IPS-15b (cell line): ENCODE data around the gene PCGF3.
A peak's percentile ranks its signal among the peaks of the same experiment; 100 is the strongest.

ENCODE experiments used
- H3K27me3 ChIP-seq: one replicate; pipeline ENCODE4 v1.6.1; 2013; ENCODE audit warnings: low read length; ENCODE audit not compliant: control insufficient read depth, insufficient read depth
- H3K36me3 ChIP-seq: one replicate; pipeline ENCODE4 v1.6.1; 2013; ENCODE audit warnings: low read length; ENCODE audit not compliant: control insufficient read depth, insufficient read depth
- H3K4me1 ChIP-seq: one replicate; pipeline ENCODE4 v1.6.1; 2013; ENCODE audit warnings: mild to moderate bottlenecking, low read length; ENCODE audit not compliant: control insufficient read depth, insufficient read depth
- H3K4me3 ChIP-seq: one replicate; pipeline ENCODE4 v1.5.1; 2013; ENCODE audit warnings: low read depth, low read length
- H3K9ac ChIP-seq: one replicate; pipeline ENCODE4 v1.6.1; 2013; ENCODE audit warnings: low read depth, mild to moderate bottlenecking, low read length
- H3K9me3 ChIP-seq: one replicate; pipeline ENCODE4 v1.6.1; 2013; ENCODE audit warnings: mild to moderate bottlenecking, low read length; ENCODE audit not compliant: control insufficient read depth, insufficient read depth

The PCGF3 gene

GRCh38 chr4:673349-674091, 32.1 kb upstream of the PCGF3 start:
- peak overlapping the region; percentile 92 for H3K4me3 ChIP-seq
- H3K9me3 ChIP-seq = no peaks in the 10 kb centered on the region
- no peaks in the 10 kb centered on the region for H3K27me3 ChIP-seq
- peaks cover 26% of the 10 kb centered on the region for H3K36me3 ChIP-seq
- peaks cover 4% of the 10 kb centered on the region for H3K4me1 ChIP-seq
- peak overlapping the region; percentile 95 for H3K9ac ChIP-seq

- Histone ChIP-seq H3K4me3 (peak within 1 kb of the TSS; percentile 92), H3K9ac (peak within 1 kb of the TSS; percentile 95), H3K27me3 (no peaks in the 10 kb centered on the region), H3K9me3 (no peaks in the 10 kb centered on the region), H3K36me3 (peaks cover 26% of the 10 kb centered on the region), H3K4me1 (peaks cover 4% of the 10 kb centered on the region)
Observed at GRCh38 chr4:674172-675035, 31.2 kb upstream of the PCGF3 start, which contains the start of the genes ATP5ME and MYL5. TSS of gene ATP5ME (minus strand) at chr4:674276. CDS start at chr4:674247, 29 bp downstream. TSS of gene MYL5 (plus strand) at chr4:674542. CDS start at chr4:678027, 3,485 bp downstream.

GRCh38 chr4:675036-675882, 30.4 kb upstream of the PCGF3 start:
- Histone ChIP-seq H3K9ac (peak overlapping the region; percentile 88), H3K4me3 (peak overlapping the region; percentile 85), H3K36me3 (peaks cover 26% of the 10 kb centered on the region), H3K4me1 (peaks cover 4% of the 10 kb centered on the region), H3K27me3 (no peaks in the 10 kb centered on the region), H3K9me3 (no peaks in the 10 kb centered on the region)

DNA sequence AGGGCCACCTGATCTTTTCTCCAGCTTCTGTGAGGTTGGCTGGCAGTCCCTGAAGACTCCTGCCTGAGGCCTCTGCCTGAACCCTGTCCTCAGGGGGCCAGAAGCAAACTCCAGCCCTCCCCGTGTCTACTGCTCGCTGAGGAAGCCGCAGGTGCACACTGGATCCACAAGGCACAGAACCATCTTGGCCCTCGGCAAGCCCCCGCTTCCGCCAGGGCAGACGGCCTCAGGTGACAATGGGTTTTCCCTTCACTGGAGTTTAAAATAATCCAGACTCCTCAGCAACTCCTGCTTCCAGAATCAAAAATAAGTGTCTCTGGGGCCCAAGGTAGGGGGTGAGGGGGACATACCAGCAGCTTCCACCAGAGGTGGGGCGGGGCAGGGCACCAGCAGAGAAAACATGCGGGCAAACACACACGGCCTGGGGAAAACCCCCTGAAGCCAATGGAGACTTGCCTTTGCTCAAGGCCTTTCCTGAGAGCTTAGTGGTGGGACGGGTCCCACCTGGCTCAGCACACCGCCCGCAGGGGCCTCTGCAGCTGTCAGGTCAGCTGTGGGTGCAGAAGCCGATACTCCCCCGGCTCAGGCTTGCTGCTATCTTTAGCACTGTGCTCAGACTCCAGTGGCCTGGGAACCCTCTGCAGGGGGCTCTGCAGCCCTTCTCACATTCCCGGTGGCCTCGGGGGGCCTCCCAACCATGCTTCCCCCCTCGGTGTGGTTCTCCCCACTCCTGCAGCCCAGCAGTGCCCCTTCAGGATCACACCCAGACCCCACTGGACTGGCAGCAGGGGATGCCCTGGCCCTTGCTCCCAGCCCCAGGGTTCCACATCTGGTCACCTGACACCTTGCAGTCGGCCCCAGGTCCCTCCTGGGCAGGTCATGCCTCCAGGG, 29.4 kb upstream of the PCGF3 start:
- no peaks in the 10 kb centered on the region for H3K9me3 ChIP-seq
- no peak overlapping the region for H3K9ac ChIP-seq
- no peaks in the 10 kb centered on the region for H3K27me3 ChIP-seq
- H3K36me3 ChIP-seq = peaks cover 26% of the 10 kb centered on the region
- no peak overlapping the region for H3K4me3 ChIP-seq
- peaks cover 4% of the 10 kb centered on the region for H3K4me1 ChIP-seq

DNA sequence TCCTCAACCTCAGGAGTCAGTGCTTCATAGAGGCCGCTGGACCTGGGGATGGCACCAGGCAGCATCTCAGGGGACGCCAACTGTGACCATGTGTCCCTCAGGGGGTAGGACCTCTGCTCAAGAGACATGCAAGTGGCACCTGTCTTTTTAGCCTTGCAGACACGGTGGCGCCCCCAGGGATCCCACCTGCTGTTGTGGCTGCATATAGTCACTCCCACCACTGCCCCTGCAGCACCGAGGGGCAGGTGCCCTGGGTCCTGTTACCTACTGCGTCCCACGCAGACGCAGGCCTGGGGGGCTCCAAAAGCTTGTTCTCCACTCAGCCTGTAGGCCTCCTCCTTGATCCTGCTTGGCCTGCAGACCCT, 28.8 kb upstream of the PCGF3 start:
- no peak overlapping the region for H3K9ac ChIP-seq

DNA sequence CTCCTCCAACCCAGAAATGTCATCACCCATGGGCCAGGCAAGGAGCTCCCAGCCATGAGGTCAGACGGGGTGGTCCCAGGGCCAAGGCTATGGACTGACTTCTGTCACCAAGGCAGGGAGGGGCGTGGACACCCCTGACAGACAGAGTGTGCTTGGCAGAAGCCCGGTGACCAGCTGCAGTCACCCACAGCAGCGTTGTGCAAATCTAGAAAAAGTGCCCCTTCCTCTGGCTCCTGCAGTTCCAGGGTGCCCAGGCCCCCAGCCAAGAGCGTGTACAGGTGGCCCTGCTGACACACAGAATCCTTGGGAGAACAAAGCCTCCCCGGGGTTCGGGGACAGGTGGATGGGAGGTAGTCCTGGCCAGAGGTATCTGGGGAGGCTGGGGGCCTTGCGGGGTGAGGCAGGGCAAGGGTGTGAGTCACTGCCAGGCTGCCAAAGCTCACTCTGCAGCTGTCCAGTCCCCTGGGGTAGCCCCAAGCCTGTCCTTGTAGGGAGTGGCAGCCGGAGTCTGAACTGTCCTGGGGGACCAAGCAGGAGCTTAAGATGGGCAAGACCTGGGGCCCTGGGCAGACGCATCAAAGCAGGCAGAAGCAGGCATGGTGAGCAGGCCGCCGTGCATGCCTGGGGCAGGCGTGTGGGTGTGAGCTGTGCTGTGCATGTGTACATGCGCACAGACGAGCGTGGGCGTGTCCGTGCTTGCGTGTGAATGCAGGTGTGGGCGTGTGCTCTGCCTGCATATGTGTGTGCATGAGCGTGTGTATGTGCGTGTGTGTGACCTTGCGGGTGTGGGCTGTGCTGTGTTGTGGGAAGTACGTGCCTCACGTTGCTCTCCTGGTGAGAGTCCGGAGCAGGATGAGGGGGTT, 28.0 kb upstream of the PCGF3 start:
- Histone ChIP-seq H3K4me1 (peaks cover 4% of the 10 kb centered on the region), H3K27me3 (no peaks in the 10 kb centered on the region)

More for the DNA sequence above, 28.8 kb upstream of the PCGF3 start:
- Histone ChIP-seq H3K27me3 (no peaks in the 10 kb centered on the region), H3K4me3 (no peak overlapping the region), H3K9me3 (no peaks in the 10 kb centered on the region), H3K4me1 (peaks cover 4% of the 10 kb centered on the region), H3K36me3 (peaks cover 22% of the 10 kb centered on the region)

GRCh38 chr4:678331-679103, 27.1 kb upstream of the PCGF3 start:
- no peaks in the 10 kb centered on the region for H3K9me3 ChIP-seq
- H3K9ac ChIP-seq = no peak overlapping the region

More for the DNA sequence above, 28.0 kb upstream of the PCGF3 start:
- Histone ChIP-seq H3K9me3 (no peaks in the 10 kb centered on the region), H3K4me3 (no peak overlapping the region), H3K36me3 (peaks cover 16% of the 10 kb centered on the region), H3K9ac (no peak overlapping the region)

DNA sequence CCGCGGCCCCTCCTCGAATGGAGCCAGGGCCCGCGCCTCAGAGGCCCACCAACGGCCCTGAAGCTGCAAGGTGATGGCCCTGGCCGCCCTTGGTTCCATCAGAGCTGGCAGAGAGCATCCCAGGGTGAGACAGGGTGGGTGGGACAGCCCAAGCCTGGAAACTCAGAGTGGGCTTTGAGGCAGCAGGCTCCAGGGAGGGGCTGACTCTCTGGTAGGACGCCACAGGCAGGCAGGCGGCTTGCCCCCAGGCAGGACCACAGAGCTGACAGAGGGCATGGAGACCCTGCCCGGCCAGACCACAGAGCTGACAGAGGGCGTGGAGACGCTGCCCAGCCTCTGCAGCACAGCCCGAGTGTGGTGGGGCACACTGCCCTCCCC, 26.5 kb upstream of the PCGF3 start:
- Histone ChIP-seq H3K4me3 (no peak overlapping the region), H3K4me1 (no peaks in the 10 kb centered on the region), H3K36me3 (peaks cover 11% of the 10 kb centered on the region), H3K27me3 (no peaks in the 10 kb centered on the region), H3K9ac (no peak overlapping the region), H3K9me3 (no peaks in the 10 kb centered on the region)

More at GRCh38 chr4:678331-679103, 27.1 kb upstream of the PCGF3 start:
- no peaks in the 10 kb centered on the region for H3K27me3 ChIP-seq
- H3K4me1 ChIP-seq = no peaks in the 10 kb centered on the region
- peaks cover 12% of the 10 kb centered on the region for H3K36me3 ChIP-seq
- H3K4me3 ChIP-seq = no peak overlapping the region

- Histone ChIP-seq H3K9ac (no peak overlapping the region), H3K4me3 (no peak overlapping the region), H3K4me1 (no peaks in the 10 kb centered on the region), H3K27me3 (no peaks in the 10 kb centered on the region), H3K9me3 (no peaks in the 10 kb centered on the region), H3K36me3 (peaks cover 11% of the 10 kb centered on the region)
Observed at GRCh38 chr4:679629-680028, 26.0 kb upstream of the PCGF3 start.
